ENCODE measurements around the gene FAM83C. TPM values are rescaled to one million over a fixed set of nuclear protein-coding genes. Genes with fewer than 3 reads are reported as not detected.
"Not testable (repeated sequence)": the region's sequence is repeated elsewhere in the genome, so short reads cannot be mapped to it uniquely, and the experiment has no call there.

FAM83C gene
- total and polyA plus RNA-seq, 2 donors (not counting 1 experiment from before 2014, with no cell fraction given), result 0.02 TPM; not detected in 1

GRCh38 chr20:35318502-35319157 is 26.4 kb upstream of the FAM83C start:
- H3K9ac ChIP-seq (ENCODE audit: insufficient read depth, low read length), result no peak overlapping the region
- no peak overlapping the region for H3K4me3 ChIP-seq (replicated peaks in 1 of 4; ENCODE audit: control extremely low read depth in 1 of 4, insufficient read depth in 1 of 4, low read depth in 3 of 4, low read length in 4 of 4)
- H3K27ac ChIP-seq (ENCODE audit: insufficient read depth, low read length), result peak overlapping the region; percentile 79
- DNase-seq (ENCODE audit: low read depth in 2 of 2), result peak; percentile 77 to 93
- no peaks in the 10 kb centered on the region for H4K20me1 ChIP-seq (ENCODE audit: control insufficient read depth, extremely low read depth, insufficient read depth, low read length)
- no peaks in the 10 kb centered on the region for H3K79me2 ChIP-seq (ENCODE audit: control insufficient read depth, insufficient read depth, low read length)
- peaks cover 47% of the 10 kb centered on the region for H3K4me1 ChIP-seq (ENCODE audit: control insufficient read depth, extremely low read depth, insufficient read depth, low read length)
- H2AFZ ChIP-seq (ENCODE audit: low read length), result no peak overlapping the region
- H3K4me2 ChIP-seq (ENCODE audit: extremely low read depth, insufficient read depth, low read length), result peak overlapping the region; percentile 52
- no peak for TF ChIP-seq EZH2 (IDR thresholded peaks at IDR 0.05; ENCODE audit: low read length, missing control alignments)
- TF ChIP-seq CTCF (conservative IDR thresholded peaks at IDR 0.05 in 1 of 2, IDR thresholded peaks at IDR 0.05 in 1 of 2; ENCODE audit: low read depth in 1 of 2, low read length in 2 of 2), result no peak
- H3K9me3 ChIP-seq (ENCODE audit: control insufficient read depth, insufficient read depth, low read depth, low read length), result no peaks in the 10 kb centered on the region
- no peaks in the 10 kb centered on the region for H3K27me3 ChIP-seq (ENCODE audit: control insufficient read depth, insufficient read depth, low read length)
- H3K36me3 ChIP-seq (ENCODE audit: control insufficient read depth, insufficient read depth, low read length), result no peaks in the 10 kb centered on the region

- Histone ChIP-seq H3K27me3 (ENCODE audit: control insufficient read depth, insufficient read depth, low read length) (no peaks in the 10 kb centered on the region), H3K4me2 (ENCODE audit: extremely low read depth, insufficient read depth, low read length) (no peak overlapping the region), H3K79me2 (ENCODE audit: control insufficient read depth, insufficient read depth, low read length) (no peaks in the 10 kb centered on the region), H2AFZ (ENCODE audit: low read length) (no peak overlapping the region), H3K9me3 (ENCODE audit: control insufficient read depth, insufficient read depth, low read depth, low read length) (no peaks in the 10 kb centered on the region), H4K20me1 (ENCODE audit: control insufficient read depth, extremely low read depth, insufficient read depth, low read length) (no peaks in the 10 kb centered on the region), H3K4me1 (ENCODE audit: control insufficient read depth, extremely low read depth, insufficient read depth, low read length) (peaks cover 47% of the 10 kb centered on the region), H3K9ac (ENCODE audit: insufficient read depth, low read length) (no peak overlapping the region), H3K36me3 (ENCODE audit: control insufficient read depth, insufficient read depth, low read length) (no peaks in the 10 kb centered on the region), H3K27ac (ENCODE audit: insufficient read depth, low read length) (peak overlapping the region; percentile 79), H3K4me3 (replicated peaks in 1 of 4; ENCODE audit: control extremely low read depth in 1 of 4, insufficient read depth in 1 of 4, low read depth in 3 of 4, low read length in 4 of 4) (no peak overlapping the region)
- TF ChIP-seq EZH2 (IDR thresholded peaks at IDR 0.05; ENCODE audit: low read length, missing control alignments) (no peak), CTCF (conservative IDR thresholded peaks at IDR 0.05 in 1 of 2, IDR thresholded peaks at IDR 0.05 in 1 of 2; ENCODE audit: low read depth in 1 of 2, low read length in 2 of 2) (no peak)
- DNase-seq (ENCODE audit: low read depth in 2 of 2), result peak in 1 of 2 donors; percentile 40
These were observed 25.4 kb upstream of the FAM83C start for GRCh38 chr20:35317416-35318210.

GRCh38 chr20:35316086-35316485 is 23.9 kb upstream of the FAM83C start:
- no peak for DNase-seq (ENCODE audit: low read depth in 2 of 2)
- Histone ChIP-seq H3K27ac (ENCODE audit: insufficient read depth, low read length) (peak overlapping the region; percentile 9), H2AFZ (ENCODE audit: low read length) (no peak overlapping the region), H3K9me3 (ENCODE audit: control insufficient read depth, insufficient read depth, low read depth, low read length) (no peaks in the 10 kb centered on the region), H3K4me3 (replicated peaks in 1 of 4; ENCODE audit: control extremely low read depth in 1 of 4, insufficient read depth in 1 of 4, low read depth in 3 of 4, low read length in 4 of 4) (no peak overlapping the region), H3K36me3 (ENCODE audit: control insufficient read depth, insufficient read depth, low read length) (no peaks in the 10 kb centered on the region), H4K20me1 (ENCODE audit: control insufficient read depth, extremely low read depth, insufficient read depth, low read length) (no peaks in the 10 kb centered on the region), H3K4me2 (ENCODE audit: extremely low read depth, insufficient read depth, low read length) (no peak overlapping the region), H3K79me2 (ENCODE audit: control insufficient read depth, insufficient read depth, low read length) (no peaks in the 10 kb centered on the region), H3K27me3 (ENCODE audit: control insufficient read depth, insufficient read depth, low read length) (no peaks in the 10 kb centered on the region), H3K4me1 (ENCODE audit: control insufficient read depth, extremely low read depth, insufficient read depth, low read length) (peaks cover 58% of the 10 kb centered on the region), H3K9ac (ENCODE audit: insufficient read depth, low read length) (no peak overlapping the region)
- no peak for TF ChIP-seq CTCF (conservative IDR thresholded peaks at IDR 0.05 in 1 of 2, IDR thresholded peaks at IDR 0.05 in 1 of 2; ENCODE audit: low read depth in 1 of 2, low read length in 2 of 2)

GRCh38 chr20:35315632-35316020 is 23.4 kb upstream of the FAM83C start:
- H3K27ac ChIP-seq (ENCODE audit: insufficient read depth, low read length), result peak overlapping the region; percentile 9
- not testable (repeated sequence) for DNase-seq (ENCODE audit: low read depth in 2 of 2); H2AFZ ChIP-seq (ENCODE audit: low read length); H3K9me3 ChIP-seq (ENCODE audit: control insufficient read depth, insufficient read depth, low read depth, low read length); H3K27me3 ChIP-seq (ENCODE audit: control insufficient read depth, insufficient read depth, low read length); H3K4me3 ChIP-seq (replicated peaks in 1 of 4; ENCODE audit: control extremely low read depth in 1 of 4, insufficient read depth in 1 of 4, low read depth in 3 of 4, low read length in 4 of 4); H3K9ac ChIP-seq (ENCODE audit: insufficient read depth, low read length); H3K36me3 ChIP-seq (ENCODE audit: control insufficient read depth, insufficient read depth, low read length); H4K20me1 ChIP-seq (ENCODE audit: control insufficient read depth, extremely low read depth, insufficient read depth, low read length); H3K79me2 ChIP-seq (ENCODE audit: control insufficient read depth, insufficient read depth, low read length); H3K4me2 ChIP-seq (ENCODE audit: extremely low read depth, insufficient read depth, low read length)
- H3K4me1 ChIP-seq (ENCODE audit: control insufficient read depth, extremely low read depth, insufficient read depth, low read length), result peaks cover 56% of the 10 kb centered on the region

Data from fibroblast of lung (primary cell).